Right lung (tissue), 5 donors: Measurements from ENCODE around the gene CCDC70. TPM values are rescaled to one million over a fixed set of nuclear protein-coding genes. Genes with fewer than 3 reads are reported as not detected.

Source experiments
- DNase-seq, 2 donors: peaks; one replicate each; pipeline ENCODE4 v3.0.0-alpha.2; 2013
- polyA plus RNA-seq, 5 donors: library from polyadenylated mRNA; unstranded; fragments of 120-200 nt; gene quantifications; one replicate each; pipeline versions ENCODE4 v1.2.1 to v1.2.3, GENCODE V29; 2013; ENCODE audit warnings: inconsistent platforms in 1 of 5, low replicate concordance in 1 of 5; ENCODE audit not compliant: insufficient read length in 5 of 5, insufficient read depth in 1 of 5

Gene CCDC70
- polyA plus RNA-seq, 5 donors, result not detected

- no peak for DNase-seq
Measured at GRCh38 chr13:51828730-51829567, 32.8 kb upstream of the CCDC70 start.

- DNase-seq, result no peak
Measured at GRCh38 chr13:51829568-51829899, 32.2 kb upstream of the CCDC70 start.

GRCh38 chr13:51831519-51831918 lies 30.2 kb upstream of the CCDC70 start:
- no peak for DNase-seq

- DNase-seq, result no peak
Measured at GRCh38 chr13:51832471-51833152, 29.2 kb upstream of the CCDC70 start.

- DNase-seq, result no peak
Measured at GRCh38 chr13:51833980-51834379, 27.8 kb upstream of the CCDC70 start.

GRCh38 chr13:51834581-51835171 lies 27.1 kb upstream of the CCDC70 start:
- no peak for DNase-seq

- DNase-seq, result no peak
Measured at GRCh38 chr13:51837016-51837415, 24.8 kb upstream of the CCDC70 start.

GRCh38 chr13:51838240-51838846 lies 23.4 kb upstream of the CCDC70 start:
- DNase-seq, result no peak

- no peak for DNase-seq
Measured at GRCh38 chr13:51839711-51840540, 21.8 kb upstream of the CCDC70 start.

GRCh38 chr13:51840917-51841316 lies 20.9 kb upstream of the CCDC70 start:
- DNase-seq, result no peak

- DNase-seq, result no peak
Measured at GRCh38 chr13:51841732-51842131, 20.0 kb upstream of the CCDC70 start.

GRCh38 chr13:51843529-51843928 lies 18.2 kb upstream of the CCDC70 start:
- no peak for DNase-seq

GRCh38 chr13:51844862-51845573 lies 16.8 kb upstream of the CCDC70 start, which contains the start of gene TMEM272:
Gene TMEM272 (minus strand): TSS chr13:51845177. CDS start chr13:51838530, 6,647 bp downstream.
- peak in 1 of 2 donors; percentile 21 for DNase-seq

- no peak for DNase-seq
Measured at GRCh38 chr13:51845574-51846318, 16.0 kb upstream of the CCDC70 start.

- DNase-seq, result no peak
Measured at GRCh38 chr13:51846756-51847155, 15.0 kb upstream of the CCDC70 start.

GRCh38 chr13:51848674-51849073 lies 13.1 kb upstream of the CCDC70 start:
- DNase-seq, result no peak

- no peak for DNase-seq
Measured at GRCh38 chr13:51849145-51850101, 12.3 kb upstream of the CCDC70 start.

GRCh38 chr13:51856027-51856736 lies 5.6 kb upstream of the CCDC70 start:
- DNase-seq, result no peak
